SK-N-MC (cell line): ENCODE measurements around the gene NR1D1.

ENCODE experiments used
- EZH2 ChIP-seq: fragments of 200-600 bp; sonication (generic); IDR thresholded peaks from one replicate; pipeline ENCODE4 v1.6.1; 2017; ENCODE audit warnings: antibody characterized with exemption
- FOXP2 ChIP-seq: optimal IDR thresholded peaks from 2 replicates; pipeline ENCODE3; 2011; ENCODE audit warnings: mild to moderate bottlenecking, moderate library complexity; ENCODE audit not compliant: insufficient read depth; ENCODE audit errors: extremely low read length, control extremely low read depth
- POLR2AphosphoS5 ChIP-seq: IDR thresholded peaks from 2 replicates; pipeline ENCODE4 v1.6.1; 2012; ENCODE audit warnings: mild to moderate bottlenecking, low read depth, low read length, borderline replicate concordance

DNA sequence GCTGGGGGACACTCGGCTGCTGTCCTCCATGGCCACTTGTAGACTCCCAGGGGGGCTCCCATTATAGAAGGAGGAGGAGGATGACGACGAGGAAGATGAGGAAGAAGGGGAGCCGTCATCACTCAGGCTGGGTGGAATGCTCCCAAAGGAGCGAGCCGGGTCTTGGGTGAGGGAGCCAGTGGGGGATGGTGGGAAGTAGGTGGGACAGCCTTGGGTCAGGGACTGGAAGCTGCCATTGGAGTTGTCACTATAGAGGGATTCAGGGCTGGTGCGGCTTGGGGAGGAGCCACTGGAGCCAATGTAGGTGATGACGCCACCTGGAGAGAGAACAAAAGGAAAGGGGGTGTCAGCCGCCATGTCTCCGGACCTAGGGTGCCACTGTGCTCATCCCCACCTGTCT lies 3.3 kb downstream of the NR1D1 start:
- TF ChIP-seq POLR2AphosphoS5 = no peak
- TF ChIP-seq EZH2 = no peak
- no peak for TF ChIP-seq FOXP2
